Common myeloid progenitor, CD34-positive (primary cell): ENCODE results near the gene LRMDA.

Experiments
- CTCF ChIA-PET: fragments of 350-600 bp; sonication (Branson Sonifier 250); formaldehyde crosslinking; loops from one replicate; lab custom pipeline; 2021; ENCODE audit warnings: antibody characterized with exemption; lab: Charles Lee
- POLR2A ChIA-PET: fragments of 350-600 bp; sonication (Branson Sonifier 250); formaldehyde crosslinking; loops from one replicate; lab custom pipeline; 2021; ENCODE audit warnings: antibody characterized with exemption; lab: Charles Lee
- DNase-seq, 3 donors: peaks; one replicate each; pipeline versions ENCODE4 v3.0.0 to v3.0.0-alpha.2; 2013
- H3K27ac ChIP-seq, 2 experiments: 1 replicate in 1 of 2; 2 replicates in 1 of 2; pipeline ENCODE4 v1.7.0; 2013; ENCODE audit warnings: inconsistent platforms in 2 of 2, low read length in 2 of 2, mild to moderate bottlenecking in 2 of 2, low read depth in 1 of 2, moderate library complexity in 1 of 2; ENCODE audit not compliant: severe bottlenecking in 2 of 2, insufficient read depth in 1 of 2, poor library complexity in 1 of 2
- H3K27me3 ChIP-seq, 5 experiments: replicated peaks in 2 of 5; 1 replicate in 3 of 5; 2 replicates in 2 of 5; pipeline versions ENCODE4 v1.6.1 to v1.7.0; 2013; ENCODE audit warnings: low read length in 4 of 5, mild to moderate bottlenecking in 2 of 5, moderate library complexity in 2 of 5, inconsistent platforms in 1 of 5; ENCODE audit not compliant: insufficient read depth in 5 of 5, control insufficient read depth in 4 of 5
- H3K36me3 ChIP-seq, 4 experiments: 1 replicate in 2 of 4; 2 replicates in 2 of 4; pipeline versions ENCODE4 v1.6.1 to v1.7.0; 2013; ENCODE audit warnings: low read length in 3 of 4, control low read depth in 1 of 4, mild to moderate bottlenecking in 1 of 4; ENCODE audit not compliant: control insufficient read depth in 4 of 4, insufficient read depth in 4 of 4
- H3K4me1 ChIP-seq, 4 experiments: 1 replicate in 3 of 4; 2 replicates in 1 of 4; pipeline versions ENCODE4 v1.6.1 to v1.7.1; 2013; ENCODE audit warnings: low read length in 3 of 4, mild to moderate bottlenecking in 3 of 4, control low read depth in 1 of 4, inconsistent platforms in 1 of 4, moderate library complexity in 1 of 4; ENCODE audit not compliant: control insufficient read depth in 4 of 4, insufficient read depth in 4 of 4; ENCODE audit errors: control extremely low read depth in 1 of 4
- H3K4me3 ChIP-seq, 7 experiments: 1 replicate in 4 of 7; 2 replicates in 3 of 7; pipeline versions ENCODE4 v1.5.1 to v1.7.0; 2013; ENCODE audit warnings: mild to moderate bottlenecking in 7 of 7, low read length in 6 of 7, moderate library complexity in 6 of 7, inconsistent platforms in 2 of 7, low read depth in 2 of 7, control low read depth in 1 of 7; ENCODE audit not compliant: insufficient read depth in 4 of 7, control insufficient read depth in 1 of 7; ENCODE audit errors: extremely low read depth in 1 of 7
- H3K9me3 ChIP-seq, 5 experiments: 1 replicate in 4 of 5; 2 replicates in 1 of 5; pipeline versions ENCODE4 v1.6.1 to v1.7.1; 2013; ENCODE audit warnings: low read length in 4 of 5, mild to moderate bottlenecking in 2 of 5, inconsistent platforms in 1 of 5, low read depth in 1 of 5, moderate library complexity in 1 of 5; ENCODE audit not compliant: control insufficient read depth in 4 of 5, insufficient read depth in 2 of 5; ENCODE audit errors: control extremely low read depth in 1 of 5
- WGBS: methylation state at CpG from one replicate; pipeline ENCODE4 v1.1.5; 2013; ENCODE audit not compliant: insufficient coverage; 5-methylcytosine and 5-hydroxymethylcytosine counted together

Gene LRMDA

DNA sequence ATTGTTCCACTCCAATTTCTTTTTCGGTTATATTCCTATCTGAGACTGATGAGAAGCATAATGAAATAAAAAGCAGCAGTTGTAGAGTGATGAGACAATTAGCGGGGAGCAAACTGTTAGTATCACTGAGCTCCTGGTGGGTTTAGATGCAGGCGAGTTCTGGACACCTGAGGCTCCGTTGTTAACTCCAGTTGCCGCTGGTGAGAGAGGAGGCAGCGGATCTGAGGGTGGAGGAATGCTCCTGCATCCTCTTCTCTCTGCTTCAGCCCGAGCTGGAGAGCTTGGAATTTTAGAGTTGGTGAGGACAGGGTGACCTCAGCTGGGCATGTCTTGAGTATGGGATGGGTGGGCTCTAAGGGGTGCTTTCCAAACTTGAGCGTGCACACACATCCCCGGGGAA, 31.4 kb downstream of the LRMDA start:
- 92% methylated on average over 5 of the region's 9 CpGs for WGBS
- CTCF ChIA-PET, result no interaction called here

DNA sequence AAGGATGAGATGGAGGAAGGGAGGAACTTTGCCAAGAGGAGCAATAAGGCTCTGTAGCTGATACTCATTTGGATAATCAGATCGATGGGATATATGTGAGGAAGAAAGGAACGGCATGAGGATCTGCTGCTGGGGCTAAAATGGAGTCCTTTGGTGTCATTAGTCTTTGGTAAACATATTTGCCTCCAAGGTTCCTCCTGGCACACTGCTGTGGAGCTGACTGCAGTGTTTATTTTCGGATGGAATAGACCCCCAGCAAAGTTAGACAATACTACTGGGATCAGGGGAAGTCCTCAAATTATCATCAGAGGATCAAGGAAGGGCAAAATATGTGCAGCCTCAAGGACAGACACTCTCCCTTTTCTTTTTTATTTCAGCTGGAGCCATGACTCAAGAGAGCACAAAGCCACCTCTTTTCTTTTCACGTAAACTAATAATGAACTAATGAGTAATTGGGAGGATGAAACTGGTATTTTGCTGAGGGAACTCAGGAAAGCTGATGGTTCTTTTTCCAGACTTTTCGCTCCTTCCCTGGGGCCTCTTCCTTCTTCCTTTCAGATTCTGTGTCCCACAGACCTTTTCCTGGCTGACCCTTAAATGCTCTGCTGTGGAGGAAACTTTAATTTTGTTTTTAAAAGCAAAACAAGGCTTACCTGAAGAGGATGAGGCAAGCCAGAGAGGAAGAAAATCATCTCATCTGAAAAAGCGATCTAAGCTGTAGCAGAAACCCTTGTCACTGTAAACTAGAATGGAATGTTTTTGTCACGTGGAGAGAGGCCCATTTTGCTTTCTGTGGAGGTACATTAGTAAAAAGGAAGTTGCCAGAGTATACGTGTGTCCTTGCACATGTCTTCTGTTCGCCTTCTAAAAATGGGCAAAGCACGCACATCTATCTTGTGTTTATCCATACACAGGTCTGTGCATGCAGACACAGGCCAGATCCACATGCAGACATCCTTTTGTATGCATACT, 33.3 kb downstream of the LRMDA start:
- Histone ChIP-seq H3K9me3 (no peaks in the 10 kb centered on the region), H3K27ac (no peak overlapping the region), H3K27me3 (no peaks in the 10 kb centered on the region), H3K4me3 (no peak overlapping the region), H3K4me1 (peaks cover 2 to 24% (median 13%) of the 10 kb centered on the region in 4 experiments), H3K36me3 (peaks cover 0 to 3% (median 1%) of the 10 kb centered on the region in 4 experiments)
- 84% methylated on average over 8 of the region's 10 CpGs for WGBS
- DNase-seq, result peak in 2 of 3 donors; percentile 12 to 30
- POLR2A ChIA-PET, result no interaction called here
- CTCF ChIA-PET, result interaction anchor here (1.3 kb wide), 1 partner anchor 14 kb away, joined by 4 read pairs; no protein-coding TSS in a partner anchor

More for the DNA sequence above, 31.4 kb downstream of the LRMDA start:
- H3K9me3 ChIP-seq, result no peaks in the 10 kb centered on the region
- no peak overlapping the region for H3K27ac ChIP-seq
- peaks cover 0 to 3% (median 0%) of the 10 kb centered on the region in 4 experiments for H3K36me3 ChIP-seq
- POLR2A ChIA-PET, result no interaction called here
- H3K4me1 ChIP-seq, result peaks cover 2 to 10% (median 6%) of the 10 kb centered on the region in 4 experiments
- H3K4me3 ChIP-seq, result no peak overlapping the region
- no peaks in the 10 kb centered on the region for H3K27me3 ChIP-seq
- no peak for DNase-seq

DNA sequence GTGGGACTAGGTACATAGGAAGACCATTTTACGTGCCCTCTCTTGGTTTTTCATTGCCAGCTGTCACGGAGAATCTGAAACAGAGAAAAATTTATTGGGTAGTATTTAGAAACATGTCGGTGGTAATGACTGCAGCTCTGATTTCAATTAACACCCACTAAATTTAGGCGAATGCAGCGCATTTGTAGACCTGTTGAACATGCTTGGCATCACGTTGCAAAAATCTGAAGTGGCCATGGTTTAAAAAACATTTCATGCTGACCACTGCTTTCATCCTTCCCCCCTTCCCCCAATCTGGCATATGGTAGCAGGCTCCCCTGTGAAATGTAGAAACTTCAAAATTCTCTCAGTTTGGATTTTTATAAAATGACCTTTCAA, 34.0 kb downstream of the LRMDA start:
- Histone ChIP-seq H3K4me3 (no peak overlapping the region), H3K9me3 (no peaks in the 10 kb centered on the region), H3K27me3 (no peaks in the 10 kb centered on the region), H3K4me1 (peaks cover 2 to 24% (median 13%) of the 10 kb centered on the region in 4 experiments), H3K36me3 (peaks cover 0 to 3% (median 1%) of the 10 kb centered on the region in 4 experiments), H3K27ac (no peak overlapping the region)
- DNase-seq, result no peak
- POLR2A ChIA-PET, result no interaction called here
- CTCF ChIA-PET, result interaction anchor here (1.3 kb wide), 1 partner anchor 15 kb away, joined by 4 read pairs; no protein-coding TSS in a partner anchor
- WGBS, result 98% methylated on average over 4 of the region's 6 CpGs

DNA sequence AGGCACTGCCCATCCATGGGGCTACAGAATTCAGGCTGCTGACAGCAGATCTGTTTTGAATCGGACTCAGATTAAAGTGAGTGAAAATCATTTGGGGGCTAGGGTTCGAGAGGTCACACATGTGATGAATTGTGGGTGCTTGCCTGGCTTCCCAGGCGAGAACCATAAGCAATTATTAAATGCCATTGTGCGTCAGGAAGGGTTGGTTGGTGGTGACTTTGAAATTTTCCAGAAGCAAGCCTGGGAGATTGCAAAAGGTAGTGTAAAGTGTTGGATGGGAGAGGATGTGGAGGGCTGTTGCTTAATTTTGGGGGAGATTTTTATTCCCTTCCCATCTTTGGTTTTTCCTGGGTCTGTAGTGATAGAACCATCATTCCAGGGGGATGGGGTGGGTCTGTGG, 34.6 kb downstream of the LRMDA start:
- H3K27ac ChIP-seq, result no peak overlapping the region
- ChIA-PET CTCF (interaction anchor here (1.1 kb wide), 1 partner anchor 30 kb away, joined by 3 read pairs; no protein-coding TSS in a partner anchor), POLR2A (no interaction called here)
- H3K4me3 ChIP-seq, result no peak overlapping the region
- H3K27me3 ChIP-seq, result no peaks in the 10 kb centered on the region
- no peak for DNase-seq
- 95% methylated on average over 4 of the region's 4 CpGs for whole genome bisulfite sequencing
- H3K9me3 ChIP-seq, result no peaks in the 10 kb centered on the region
- H3K36me3 ChIP-seq, result peaks cover 0 to 8% (median 1%) of the 10 kb centered on the region in 4 experiments
- H3K4me1 ChIP-seq, result peaks cover 2 to 24% (median 13%) of the 10 kb centered on the region in 4 experiments

DNA sequence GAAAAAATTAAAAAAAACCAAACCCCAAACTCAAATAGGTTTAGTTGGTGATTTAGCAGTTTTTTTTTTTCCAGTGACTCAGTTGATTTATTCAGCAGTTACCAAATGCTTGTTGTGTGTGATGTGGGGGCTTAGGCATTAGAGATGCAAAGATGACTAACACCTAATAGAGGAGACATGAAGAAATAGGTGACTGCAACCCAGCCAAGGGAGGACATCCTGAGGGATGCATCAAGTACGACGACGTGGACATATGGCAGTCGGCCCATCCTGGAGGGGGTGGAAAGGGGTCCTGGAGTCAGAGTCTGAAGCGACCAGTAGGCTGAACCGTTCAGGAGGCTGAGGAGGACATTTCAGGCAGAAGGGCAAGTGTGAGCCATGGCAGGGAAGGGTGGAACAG, 35.5 kb downstream of the LRMDA start:
- ChIA-PET CTCF (interaction anchor here (1.1 kb wide), 1 partner anchor 31 kb away, joined by 3 read pairs; no protein-coding TSS in a partner anchor), POLR2A (no interaction called here)
- 96% methylated on average over 6 of the region's 6 CpGs for WGBS
- Histone ChIP-seq H3K27ac (no peak overlapping the region), H3K9me3 (no peaks in the 10 kb centered on the region), H3K4me1 (peaks cover 2 to 24% (median 13%) of the 10 kb centered on the region in 4 experiments), H3K27me3 (no peaks in the 10 kb centered on the region), H3K4me3 (no peak overlapping the region), H3K36me3 (peaks cover 0 to 8% (median 0%) of the 10 kb centered on the region in 4 experiments)
- DNase-seq, result no peak

DNA sequence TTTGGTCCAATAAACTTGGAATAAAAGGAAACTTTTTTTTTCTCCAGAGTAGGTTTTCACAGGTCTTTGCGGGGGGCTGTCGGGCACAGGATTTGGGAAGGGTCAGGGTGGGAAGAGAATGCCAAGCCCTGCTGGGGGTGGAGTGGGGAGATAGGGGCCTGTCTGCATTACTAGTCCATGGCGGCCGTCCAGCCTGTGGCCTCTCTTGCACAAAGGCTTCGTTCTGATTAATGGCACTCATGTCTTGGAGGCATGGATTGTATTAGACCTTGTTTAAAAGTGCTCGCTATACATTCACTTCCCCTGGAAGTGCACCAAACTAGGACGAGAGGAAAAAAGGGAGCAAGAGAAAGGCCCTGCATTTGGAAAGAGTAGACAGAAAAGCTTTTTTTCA, 37.2 kb downstream of the LRMDA start:
- CTCF ChIA-PET, result no interaction called here
- 100% methylated on average over 5 of the region's 7 CpGs for WGBS

More for the DNA sequence above, 37.2 kb downstream of the LRMDA start:
- Histone ChIP-seq H3K4me1 (peaks cover 2 to 24% (median 13%) of the 10 kb centered on the region in 4 experiments), H3K27ac (no peak overlapping the region), H3K9me3 (peaks cover 0 to 1% (median 0%) of the 10 kb centered on the region in 5 experiments), H3K4me3 (no peak overlapping the region), H3K36me3 (peaks cover 0 to 8% (median 1%) of the 10 kb centered on the region in 4 experiments), H3K27me3 (no peaks in the 10 kb centered on the region)
- no peak for DNase-seq
- POLR2A ChIA-PET, result no interaction called here
